IMR-90 (cell line): ENCODE data around the gene LRRC8C. TPM values are rescaled to one million over a fixed set of nuclear protein-coding genes. Genes with fewer than 3 reads are reported as not detected.

Experiments
- ATAC-seq: fragments of 200-7000 bp; cut with Tn5 transposase; 2 replicates; pipeline ENCODE4 v1.9.1; 2020; ENCODE audit warnings: low read depth, mild to moderate bottlenecking, moderate library complexity
- BruUV-seq: library from RNA; stranded (reverse); fragments of 400-500 nt; replicated peaks from 2 replicates; lab custom pipeline; 2021; lab: Mats Ljungman, UMichigan
- CTCF ChIA-PET: fragments of 300-600 bp; formaldehyde crosslinking; extraction: SDS; loops from one replicate; lab custom pipeline; 2021; ENCODE audit warnings: antibody characterized with exemption; lab: Yijun Ruan, JAX
- POLR2A ChIA-PET: fragments of 300-600 bp; sonication (Branson Sonifier 250); formaldehyde crosslinking; loops from one replicate; lab custom pipeline; 2022; ENCODE audit warnings: antibody characterized with exemption; ENCODE audit not compliant: unreplicated experiment; lab: Charles Lee
- DNase-seq: peaks from one replicate; pipeline ENCODE4 v3.0.0; 2013
- H2AFZ ChIP-seq: replicated peaks from 2 replicates; pipeline ENCODE3; 2013; ENCODE audit warnings: low read length, mild to moderate bottlenecking; ENCODE audit not compliant: poor library complexity
- H2AK5ac ChIP-seq: 2 replicates; pipeline ENCODE4 v1.6.1; 2013; ENCODE audit warnings: low read depth, low read length, inconsistent platforms
- H2AK9ac ChIP-seq: replicated peaks from 2 replicates; pipeline ENCODE3; 2013; ENCODE audit warnings: mild to moderate bottlenecking, low read depth, low read length, moderate library complexity; ENCODE audit not compliant: poor library complexity
- H2BK120ac ChIP-seq: 2 replicates; pipeline ENCODE4 v1.6.1; 2013; ENCODE audit warnings: low read depth, low read length, inconsistent platforms
- H2BK15ac ChIP-seq: 3 replicates; pipeline ENCODE4 v1.6.1; 2013; ENCODE audit warnings: low read depth, low read length, inconsistent platforms
- H2BK20ac ChIP-seq: 2 replicates; pipeline ENCODE4 v1.6.1; 2013; ENCODE audit warnings: low read depth, mild to moderate bottlenecking, inconsistent platforms, low read length, moderate library complexity
- H2BK5ac ChIP-seq: 2 replicates; pipeline ENCODE4 v1.6.1; 2013; ENCODE audit warnings: mild to moderate bottlenecking, low read depth, low read length, inconsistent platforms; ENCODE audit not compliant: poor library complexity, severe bottlenecking
- H3K14ac ChIP-seq: replicated peaks from 2 replicates; pipeline ENCODE4 v1.6.1; 2013; ENCODE audit warnings: low read depth, low read length, inconsistent platforms
- H3K18ac ChIP-seq: 2 replicates; pipeline ENCODE4 v1.6.1; 2013; ENCODE audit warnings: low read depth, low read length, control low read depth
- H3K23ac ChIP-seq: 2 replicates; pipeline ENCODE4 v1.6.1; 2013; ENCODE audit warnings: low read depth, low read length, inconsistent platforms
- H3K27ac ChIP-seq: 2 replicates; pipeline ENCODE4 v1.5.1; 2013; ENCODE audit warnings: mild to moderate bottlenecking, control low read depth, low read length; ENCODE audit not compliant: insufficient read depth
- H3K27me3 ChIP-seq: 2 replicates; pipeline ENCODE4 v1.6.1; 2013; ENCODE audit warnings: low read length; ENCODE audit not compliant: control insufficient read depth, insufficient read depth
- H3K36me3 ChIP-seq: 2 replicates; pipeline ENCODE4 v1.6.1; 2013; ENCODE audit warnings: low read length, mixed read lengths; ENCODE audit not compliant: control insufficient read depth, insufficient read depth
- H3K4ac ChIP-seq: 2 replicates; pipeline ENCODE4 v1.6.1; 2013; ENCODE audit warnings: low read depth, low read length, inconsistent platforms
- H3K4me1 ChIP-seq: 2 replicates; pipeline ENCODE4 v1.6.1; 2013; ENCODE audit warnings: low read length, mixed read lengths; ENCODE audit not compliant: control insufficient read depth, insufficient read depth
- H3K4me2 ChIP-seq: 2 replicates; pipeline ENCODE4 v1.6.1; 2013; ENCODE audit warnings: low read depth, mild to moderate bottlenecking, control low read depth, low read length, moderate library complexity
- H3K4me3 ChIP-seq: 2 replicates; pipeline ENCODE4 v1.5.1; 2013; ENCODE audit warnings: low read depth, mild to moderate bottlenecking, control low read depth, low read length, moderate library complexity; ENCODE audit not compliant: insufficient read depth
- H3K56ac ChIP-seq: 2 replicates; pipeline ENCODE4 v1.6.1; 2013; ENCODE audit warnings: low read length, inconsistent platforms; ENCODE audit not compliant: insufficient read depth; ENCODE audit errors: extremely low read depth
- H3K79me1 ChIP-seq, 2 experiments: 2 replicates each; pipeline ENCODE4 v1.6.1; 2013; ENCODE audit warnings: low read length in 2 of 2, inconsistent platforms in 1 of 2, low read depth in 1 of 2
- H3K9ac ChIP-seq: 2 replicates; pipeline ENCODE4 v1.6.1; 2013; ENCODE audit warnings: low read depth, low read length, control low read depth
- H3K9me1 ChIP-seq: 2 replicates; pipeline ENCODE4 v1.6.1; 2013; ENCODE audit warnings: low read length, inconsistent platforms; ENCODE audit not compliant: insufficient read depth
- H3K9me3 ChIP-seq: 2 replicates; pipeline ENCODE4 v1.6.1; 2013; ENCODE audit warnings: low read length; ENCODE audit not compliant: control insufficient read depth, insufficient read depth
- H4K20me1 ChIP-seq: 2 replicates; pipeline ENCODE4 v1.6.1; 2013; ENCODE audit warnings: low read length, inconsistent platforms; ENCODE audit not compliant: insufficient read depth
- H4K5ac ChIP-seq: 2 replicates; pipeline ENCODE4 v1.6.1; 2013; ENCODE audit warnings: mild to moderate bottlenecking, low read depth, low read length, control low read depth
- H4K8ac ChIP-seq, 2 experiments: 2 replicates each; pipeline ENCODE4 v1.6.1; 2013; ENCODE audit warnings: low read depth in 2 of 2, low read length in 2 of 2, control low read depth in 1 of 2, inconsistent platforms in 1 of 2
- H4K91ac ChIP-seq: 2 replicates; pipeline ENCODE4 v1.6.1; 2013; ENCODE audit warnings: low read depth, low read length, inconsistent platforms; ENCODE audit not compliant: insufficient read depth
- CEBPB ChIP-seq: IDR thresholded peaks from 2 replicates; pipeline ENCODE4 v1.6.1; 2012; ENCODE audit warnings: low read depth, low read length, improper control_type of control experiment
- CHD1 ChIP-seq: IDR thresholded peaks from 2 replicates; pipeline ENCODE4 v1.6.1; 2012; ENCODE audit warnings: low read depth, low read length, improper control_type of control experiment
- ELK1 ChIP-seq: fragments of 150-350 bp; IDR thresholded peaks from 2 replicates; pipeline ENCODE4 v1.6.1; 2016; ENCODE audit warnings: low read depth, mild to moderate bottlenecking, low read length, moderate library complexity, borderline replicate concordance
- FOS ChIP-seq: fragments of 150-350 bp; IDR thresholded peaks from 2 replicates; pipeline ENCODE4 v1.6.1; 2016; ENCODE audit warnings: low read depth, low read length
- MAFK ChIP-seq: IDR thresholded peaks from 2 replicates; pipeline ENCODE4 v1.6.1; 2012; ENCODE audit warnings: low read depth, low read length, improper control_type of control experiment
- MAZ ChIP-seq: IDR thresholded peaks from 2 replicates; pipeline ENCODE4 v1.6.1; 2012; ENCODE audit warnings: low read depth, mild to moderate bottlenecking, low read length, improper control_type of control experiment, moderate library complexity, borderline replicate concordance
- RAD21 ChIP-seq: IDR thresholded peaks from 2 replicates; pipeline ENCODE4 v1.6.1; 2012; ENCODE audit warnings: low read length, improper control_type of control experiment
- RCOR1 ChIP-seq: IDR thresholded peaks from 2 replicates; pipeline ENCODE4 v1.6.1; 2012; ENCODE audit warnings: mild to moderate bottlenecking, low read length, improper control_type of control experiment; ENCODE audit not compliant: insufficient replicate concordance
- SMC3 ChIP-seq: fragments of 150-350 bp; IDR thresholded peaks from 2 replicates; pipeline ENCODE4 v1.6.1; 2016; ENCODE audit warnings: low read depth, mild to moderate bottlenecking, antibody characterized with exemption, low read length, moderate library complexity
- WGBS, 2 experiments: methylation state at CpG; one replicate each; pipeline versions ENCODE4 v1.1.5 to v1.1.7; 2013; ENCODE audit warnings: missing lambda C conversion rate in 2 of 2; ENCODE audit not compliant: insufficient read length in 1 of 2; ENCODE audit errors: extremely low coverage in 2 of 2; 5-methylcytosine and 5-hydroxymethylcytosine counted together
- dilution Hi-C: fragments of 300-500 bp; cut with HindIII; formaldehyde crosslinking; loops from one replicate; pipeline ENCODE4 v1.14.3; 2018; ENCODE audit warnings: low sequenced_read_pairs; ENCODE audit not compliant: unreplicated experiment
- in situ Hi-C: fragments of 300-500 bp; cut with MboI; formaldehyde crosslinking; loops from 3 replicates; pipeline ENCODE4 v1.14.3; 2019; ENCODE audit warnings: low sequenced_read_pairs, inconsistent platforms, mixed read lengths
- intact Hi-C: fragments of 100-400 bp; cut with micrococcal nuclease; formaldehyde crosslinking; loops from 2 replicates; pipeline ENCODE4 v1.10.0; 2022
- polyA plus RNA-seq, 3 experiments: library from polyadenylated mRNA; depleted of rRNA; stranded (reverse); fragments of >200 nt; gene quantifications; 2 replicates each; pipeline ENCODE4 v1.2.3, GENCODE V29; 2012; ENCODE audit warnings: low replicate concordance in 1 of 3
- total RNA-seq: library from RNA; depleted of rRNA; stranded (reverse); fragments of >200 nt; gene quantifications from 2 replicates; pipeline ENCODE4 v1.2.3, GENCODE V29; 2012
- TF ChIP-seq, protein P1 (sequence below): fragments of 150-350 bp; IDR thresholded peaks from 2 replicates; pipeline ENCODE4 v1.6.1; 2017; ENCODE audit warnings: mild to moderate bottlenecking, antibody characterized with exemption, low read length, low read depth
- TF ChIP-seq, protein P2 (sequence below): conservative IDR thresholded peaks from 2 replicates; pipeline ENCODE4 v1.5.1; 2012; ENCODE audit warnings: mild to moderate bottlenecking, low read depth, low read length, improper control_type of control experiment

LRRC8C gene
- total and polyA plus RNA-seq, 2 of the 4 experiments (the other 2 are of a cell fraction): 6.5 to 12.9 TPM

DNA sequence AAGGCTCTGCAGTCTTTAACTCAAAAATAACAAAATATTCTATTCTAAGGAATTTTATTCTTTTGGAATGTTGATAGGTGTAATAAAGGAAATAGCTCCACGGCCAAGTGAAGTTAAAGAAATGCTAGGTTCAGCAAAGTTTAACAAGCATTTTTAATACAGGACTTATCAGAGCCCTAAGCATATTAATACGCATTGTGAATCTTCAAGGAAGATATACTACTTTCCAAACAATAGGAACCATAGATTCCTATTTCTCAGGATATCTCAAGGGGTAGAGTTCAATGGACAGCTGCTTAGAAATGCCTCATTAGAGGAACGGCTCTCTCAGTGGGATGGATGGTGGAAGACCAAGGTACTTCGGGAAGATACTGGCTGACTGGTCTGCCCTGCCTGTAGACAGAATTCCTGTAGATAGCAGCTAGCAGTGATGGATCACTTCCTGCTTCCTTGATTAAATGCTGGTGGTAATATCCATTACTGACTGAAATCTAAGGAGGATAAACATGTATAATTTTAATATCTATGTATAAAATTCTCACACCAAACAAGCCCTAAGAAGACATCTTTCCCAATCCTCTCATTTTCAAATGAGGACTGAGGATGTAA is 8.1 kb upstream of the LRRC8C start:
- BruUV-seq: no TSS peak
- DNase-seq: no peak
- no peak overlapping the region for H2BK5ac ChIP-seq
- 33% methylated on average over 2 of the region's 4 CpGs; no CpG with 5 or more reads in 1 of the 2 experiments for WGBS, 2 experiments
- H2BK15ac ChIP-seq: no peak overlapping the region
- ChIA-PET CTCF (interaction anchor here (1.2 kb wide), 1 partner anchor 141 kb away, joined by 4 read pairs; no protein-coding TSS in a partner anchor), POLR2A (no interaction called here)
- H3K36me3 ChIP-seq: no peaks in the 10 kb centered on the region
- H3K18ac ChIP-seq: no peak overlapping the region
- no peak overlapping the region for H4K8ac ChIP-seq
- H2AFZ ChIP-seq: no peak overlapping the region
- H3K14ac ChIP-seq: no peak overlapping the region
- in situ Hi-C loops (no loop called here), dilution Hi-C loops (no loop called here), intact Hi-C loops (no loop called here)
- no peak overlapping the region for H2BK20ac ChIP-seq
- no peak overlapping the region for H3K27ac ChIP-seq
- H3K4me2 ChIP-seq: no peak overlapping the region
- no peaks in the 10 kb centered on the region for H3K4me1 ChIP-seq
- no peak for ATAC-seq
- no peak overlapping the region for H2AK5ac ChIP-seq
- no peak overlapping the region for H3K9ac ChIP-seq
- no peaks in the 10 kb centered on the region for H3K9me3 ChIP-seq
- no peak overlapping the region for H2AK9ac ChIP-seq
- no peak overlapping the region for H4K91ac ChIP-seq
- no peak overlapping the region for H2BK120ac ChIP-seq
- H3K79me1 ChIP-seq: no peaks in the 10 kb centered on the region; a peak in 1 of 4 replicates
- H4K20me1 ChIP-seq: no peaks in the 10 kb centered on the region
- H3K9me1 ChIP-seq: no peaks in the 10 kb centered on the region; the same call in 1 of the 2 replicates
- no peak for TF ChIP-seq MAZ
- no peak for TF ChIP-seq FOS
- TF ChIP-seq MAFK: no peak
- TF ChIP-seq SMC3: no peak
- TF ChIP-seq RCOR1: no peak
- no peak for TF ChIP-seq CHD1
- no peak for TF ChIP-seq ELK1
- TF ChIP-seq, protein P1, sequence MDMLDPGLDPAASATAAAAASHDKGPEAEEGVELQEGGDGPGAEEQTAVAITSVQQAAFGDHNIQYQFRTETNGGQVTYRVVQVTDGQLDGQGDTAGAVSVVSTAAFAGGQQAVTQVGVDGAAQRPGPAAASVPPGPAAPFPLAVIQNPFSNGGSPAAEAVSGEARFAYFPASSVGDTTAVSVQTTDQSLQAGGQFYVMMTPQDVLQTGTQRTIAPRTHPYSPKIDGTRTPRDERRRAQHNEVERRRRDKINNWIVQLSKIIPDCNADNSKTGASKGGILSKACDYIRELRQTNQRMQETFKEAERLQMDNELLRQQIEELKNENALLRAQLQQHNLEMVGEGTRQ: no peak
- TF ChIP-seq, protein P2, sequence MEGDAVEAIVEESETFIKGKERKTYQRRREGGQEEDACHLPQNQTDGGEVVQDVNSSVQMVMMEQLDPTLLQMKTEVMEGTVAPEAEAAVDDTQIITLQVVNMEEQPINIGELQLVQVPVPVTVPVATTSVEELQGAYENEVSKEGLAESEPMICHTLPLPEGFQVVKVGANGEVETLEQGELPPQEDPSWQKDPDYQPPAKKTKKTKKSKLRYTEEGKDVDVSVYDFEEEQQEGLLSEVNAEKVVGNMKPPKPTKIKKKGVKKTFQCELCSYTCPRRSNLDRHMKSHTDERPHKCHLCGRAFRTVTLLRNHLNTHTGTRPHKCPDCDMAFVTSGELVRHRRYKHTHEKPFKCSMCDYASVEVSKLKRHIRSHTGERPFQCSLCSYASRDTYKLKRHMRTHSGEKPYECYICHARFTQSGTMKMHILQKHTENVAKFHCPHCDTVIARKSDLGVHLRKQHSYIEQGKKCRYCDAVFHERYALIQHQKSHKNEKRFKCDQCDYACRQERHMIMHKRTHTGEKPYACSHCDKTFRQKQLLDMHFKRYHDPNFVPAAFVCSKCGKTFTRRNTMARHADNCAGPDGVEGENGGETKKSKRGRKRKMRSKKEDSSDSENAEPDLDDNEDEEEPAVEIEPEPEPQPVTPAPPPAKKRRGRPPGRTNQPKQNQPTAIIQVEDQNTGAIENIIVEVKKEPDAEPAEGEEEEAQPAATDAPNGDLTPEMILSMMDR: no peak
- TF ChIP-seq CEBPB: no peak
- no peak for TF ChIP-seq RAD21
- H3K56ac ChIP-seq: no peak overlapping the region
- no peak overlapping the region for H3K4me3 ChIP-seq
- H3K23ac ChIP-seq: no peak overlapping the region
- H4K5ac ChIP-seq: no peak overlapping the region
- no peaks in the 10 kb centered on the region for H3K27me3 ChIP-seq
- H3K4ac ChIP-seq: no peak overlapping the region
